Activated CD8-positive, alpha-beta memory T cell treated with anti-CD3 and anti-CD28 coated beads, Interleukin-2, amount 50 U/mL, for 48 hours (primary cell): Measurements from ENCODE around the gene MKI67.
"Not testable (repeated sequence)": the region's sequence is repeated elsewhere in the genome, so short reads cannot be mapped to it uniquely, and the experiment has no call there.

ENCODE experiments used
- DNase-seq: peaks from one replicate; pipeline ENCODE4 v3.0.0-alpha.2; 2020

MKI67 gene

DNA sequence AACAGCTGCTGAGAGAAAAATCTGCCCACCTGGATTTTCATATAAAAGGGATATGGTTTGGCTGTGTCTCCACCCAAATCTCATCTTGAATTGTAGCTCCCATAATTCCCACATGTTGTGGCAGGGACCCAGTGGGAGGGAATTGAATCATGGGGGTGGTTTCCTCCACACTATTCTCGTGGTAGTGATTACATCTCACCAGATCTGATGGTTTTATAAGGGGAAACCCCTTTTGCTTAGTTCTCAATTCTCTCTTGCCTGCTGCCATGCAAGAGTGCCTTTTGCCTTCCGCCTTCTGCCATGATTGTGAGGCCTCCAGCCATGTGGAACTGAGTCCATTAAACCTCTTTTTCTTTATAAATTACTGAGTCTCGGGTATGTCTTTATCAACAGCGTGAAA, 20.8 kb upstream of the MKI67 start:
- DNase-seq: no peak

GRCh38 chr10:128144547-128144946, 18.3 kb upstream of the MKI67 start:
- DNase-seq: peak; percentile 29

GRCh38 chr10:128143531-128143930, 17.3 kb upstream of the MKI67 start:
- no peak for DNase-seq

DNA sequence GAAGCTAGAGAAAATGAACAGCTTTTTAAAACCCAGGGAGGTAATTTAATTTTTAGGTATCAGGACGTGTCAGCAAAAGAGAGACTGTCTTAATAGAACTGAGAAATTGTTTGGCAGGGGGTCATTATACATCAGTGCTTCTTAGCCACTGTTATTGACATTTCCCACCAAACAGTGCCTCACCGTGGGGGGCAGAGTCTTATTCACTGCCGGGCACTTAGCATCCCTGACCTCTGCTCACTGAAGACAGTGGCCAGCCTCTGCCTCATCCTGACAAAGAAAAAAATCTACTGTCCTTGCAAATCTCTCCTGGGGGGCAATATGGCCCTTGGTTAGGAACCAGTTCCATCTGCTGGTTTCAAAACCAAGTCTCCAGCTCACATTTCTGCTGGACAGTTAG, 14.2 kb upstream of the MKI67 start:
- DNase-seq: peak; percentile 20

- not testable (repeated sequence) for DNase-seq
These were observed 12.2 kb upstream of the MKI67 start for GRCh38 chr10:128138429-128138828.

DNA sequence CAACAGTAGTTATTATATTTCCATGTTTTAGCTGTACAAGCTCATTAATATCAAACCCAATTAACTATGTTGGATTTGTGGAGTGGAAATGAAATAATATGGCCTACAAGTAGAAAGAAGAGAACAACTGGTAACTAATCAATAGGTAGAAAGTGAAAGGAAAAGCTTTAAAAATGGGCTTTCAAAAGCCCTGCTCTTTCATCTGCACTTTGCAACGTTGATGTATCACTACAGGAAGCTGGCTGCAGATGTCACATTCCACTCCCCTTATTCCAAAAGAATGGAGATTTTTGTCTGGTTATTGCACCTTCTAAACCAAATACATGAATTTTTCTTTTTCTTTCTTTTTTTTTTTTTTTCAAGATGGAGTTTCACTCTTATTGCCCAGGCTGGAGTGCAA, 11.7 kb upstream of the MKI67 start:
- DNase-seq: no peak

- DNase-seq: no peak
These were observed 3.8 kb upstream of the MKI67 start for GRCh38 chr10:128130051-128130450.

- no peak for DNase-seq
These were observed 2.4 kb upstream of the MKI67 start for GRCh38 chr10:128128582-128128981.

DNA sequence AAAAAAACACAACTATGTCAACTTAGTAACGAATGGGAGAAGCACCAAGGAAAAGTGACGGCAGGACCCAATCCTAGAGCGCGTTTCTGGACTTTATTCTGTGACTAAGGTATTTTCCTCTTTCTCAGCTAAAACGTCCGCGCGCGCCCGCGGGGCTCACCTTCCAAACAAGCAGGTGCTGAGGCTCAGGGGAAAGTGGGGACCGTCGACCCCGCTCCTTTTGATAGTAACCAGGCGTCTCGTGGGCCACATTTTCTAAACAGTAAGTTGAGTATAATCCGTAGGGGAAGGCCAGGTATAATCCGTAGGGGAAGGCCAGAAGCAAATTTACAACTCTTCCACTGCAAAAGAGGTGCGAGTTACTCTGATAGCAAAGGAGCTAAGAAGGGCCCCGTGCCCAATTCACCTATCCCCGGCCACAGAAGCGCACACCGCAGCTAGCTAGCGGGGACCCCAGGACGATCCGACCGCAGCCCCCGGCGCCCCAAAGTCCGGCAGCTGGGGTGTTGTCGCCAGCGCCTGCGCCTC, 743 bp downstream of the MKI67 start:
- peak; percentile 66 for DNase-seq

GRCh38 chr10:128124813-128125403, 1.3 kb downstream of the MKI67 start:
- DNase-seq: no peak

DNA sequence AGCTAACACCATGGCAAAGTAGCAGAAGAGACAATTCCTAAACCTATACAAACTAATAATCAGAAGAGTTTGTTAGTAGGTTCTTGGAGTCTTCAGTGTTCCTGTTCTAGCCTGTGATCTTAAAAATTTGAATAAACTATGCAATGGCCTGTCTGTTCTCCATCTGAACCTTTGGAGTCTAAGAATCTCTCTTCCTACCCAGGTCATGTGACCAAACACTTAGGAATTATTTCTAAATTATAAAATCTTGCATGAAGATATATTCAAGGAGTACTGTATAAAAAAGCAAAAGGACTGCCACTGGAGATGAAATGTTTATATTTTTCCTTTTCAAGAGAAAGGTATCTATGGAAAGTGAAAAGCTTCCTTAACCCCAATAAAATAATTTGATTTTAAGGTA, 2.4 kb downstream of the MKI67 start:
- DNase-seq: no peak

DNA sequence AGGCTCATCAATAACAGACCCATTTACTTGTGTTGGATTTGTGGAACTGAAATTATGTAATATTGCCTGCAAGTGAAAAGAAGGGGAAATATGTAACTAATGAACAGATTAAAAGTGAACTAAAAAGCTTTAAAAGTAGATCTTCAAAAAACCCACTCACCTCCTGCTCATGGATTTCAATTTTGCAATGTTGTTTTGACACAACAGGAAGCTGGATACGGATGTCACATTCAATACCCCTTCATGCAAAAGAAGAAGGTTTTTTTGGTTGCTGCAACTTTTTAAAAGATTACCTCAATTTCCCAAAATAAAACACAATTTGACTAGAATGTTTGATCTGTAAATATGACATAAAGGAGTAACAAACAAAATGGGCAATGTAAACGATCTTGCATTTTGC, 3.3 kb downstream of the MKI67 start:
- no peak for DNase-seq

DNA sequence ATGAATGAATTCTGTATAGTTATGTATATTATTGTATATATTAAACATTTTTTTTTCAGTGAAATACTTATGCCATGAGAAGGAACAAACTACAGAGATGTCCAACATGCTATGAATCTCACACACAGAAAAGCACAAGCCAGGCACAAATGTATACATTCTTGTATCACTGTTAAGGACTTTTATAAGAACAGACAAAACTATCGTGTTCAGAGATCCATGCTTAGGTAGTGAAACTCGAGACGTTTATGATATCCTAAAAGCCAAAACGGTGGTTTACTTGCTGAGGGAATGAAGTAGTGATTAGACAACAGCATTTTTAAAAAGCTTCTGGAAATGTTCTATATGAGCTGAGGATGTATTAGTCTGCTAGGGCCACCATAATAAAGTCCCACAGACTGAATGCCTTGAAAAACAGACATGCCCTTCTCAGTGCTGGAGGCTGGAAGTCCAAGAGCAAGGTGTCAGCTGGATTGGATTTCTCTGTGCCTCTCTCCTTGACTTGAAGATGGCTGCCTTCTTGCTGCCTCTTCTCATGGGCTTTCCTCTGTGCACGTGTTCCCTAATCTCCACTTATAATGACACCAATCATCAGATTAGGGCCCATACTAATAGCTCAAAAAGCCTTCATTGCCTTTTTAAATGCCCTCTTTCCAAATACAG, 4.3 kb downstream of the MKI67 start:
- DNase-seq: no peak

- DNase-seq: no peak
These were observed 9.2 kb downstream of the MKI67 start for GRCh38 chr10:128116851-128117615.

DNA sequence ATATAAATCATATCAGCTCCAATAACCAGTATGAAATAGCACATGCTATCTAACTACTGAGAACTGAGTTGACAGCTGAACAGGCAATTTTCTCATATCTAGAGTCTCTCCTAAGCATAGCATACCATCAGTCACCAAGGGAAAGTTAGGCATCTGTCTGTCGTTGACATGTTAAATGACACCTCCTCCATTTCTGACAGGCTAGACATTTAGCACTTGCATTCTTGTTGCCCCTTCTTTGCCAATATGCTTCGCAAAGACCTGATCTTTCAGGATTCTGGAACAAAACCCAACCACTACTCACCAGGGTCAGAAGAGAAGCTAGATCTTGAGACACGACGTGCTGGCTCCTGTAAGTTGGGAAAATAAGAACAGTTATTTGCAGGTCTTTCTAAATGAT, 10.0 kb downstream of the MKI67 start:
- no peak for DNase-seq

GRCh38 chr10:128115356-128115755, 10.9 kb downstream of the MKI67 start:
- no peak for DNase-seq

- DNase-seq: no peak
These were observed 11.3 kb downstream of the MKI67 start for GRCh38 chr10:128114901-128115300.

DNA sequence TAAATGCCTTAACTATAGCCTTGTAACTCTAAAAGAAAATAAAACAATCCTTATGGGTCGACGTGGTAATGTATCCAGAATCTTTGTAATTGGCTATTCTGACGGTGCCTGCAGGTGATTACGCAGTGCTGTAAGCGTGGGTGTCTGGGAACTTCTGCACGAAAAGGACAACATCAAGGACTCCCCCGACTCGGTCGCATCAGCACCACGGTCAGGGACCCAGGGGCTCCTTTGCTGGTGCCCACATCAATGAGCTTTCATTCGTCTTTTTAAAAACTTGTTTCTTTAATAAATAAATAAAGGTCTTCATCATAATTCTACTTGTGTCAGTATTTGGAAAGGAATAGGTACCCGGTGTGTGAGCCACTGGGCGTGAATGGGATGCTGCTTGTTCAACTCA, 13.2 kb downstream of the MKI67 start:
- peak; percentile 26 for DNase-seq

GRCh38 chr10:128111696-128112095, 14.5 kb downstream of the MKI67 start:
- no peak for DNase-seq

GRCh38 chr10:128110339-128110738, 15.9 kb downstream of the MKI67 start:
- DNase-seq: no peak

DNA sequence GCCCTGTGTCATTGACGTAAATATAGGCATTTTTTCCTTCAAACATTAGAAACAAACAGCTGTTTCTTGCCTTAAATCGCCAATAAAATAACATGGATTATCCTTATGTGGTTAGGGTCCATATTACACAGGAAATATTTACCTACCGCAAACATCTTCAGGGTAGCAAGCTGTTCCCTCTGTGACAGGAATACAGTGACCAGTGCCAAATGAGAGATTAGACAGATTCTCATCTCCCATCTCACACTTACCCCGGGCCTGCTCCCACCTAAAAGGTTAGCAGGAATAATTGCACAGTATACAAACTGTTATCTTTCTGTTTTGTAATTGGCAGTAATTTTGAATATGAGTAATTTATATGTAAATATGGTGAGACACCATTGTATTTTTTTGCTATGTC, 16.5 kb downstream of the MKI67 start:
- DNase-seq: no peak

DNA sequence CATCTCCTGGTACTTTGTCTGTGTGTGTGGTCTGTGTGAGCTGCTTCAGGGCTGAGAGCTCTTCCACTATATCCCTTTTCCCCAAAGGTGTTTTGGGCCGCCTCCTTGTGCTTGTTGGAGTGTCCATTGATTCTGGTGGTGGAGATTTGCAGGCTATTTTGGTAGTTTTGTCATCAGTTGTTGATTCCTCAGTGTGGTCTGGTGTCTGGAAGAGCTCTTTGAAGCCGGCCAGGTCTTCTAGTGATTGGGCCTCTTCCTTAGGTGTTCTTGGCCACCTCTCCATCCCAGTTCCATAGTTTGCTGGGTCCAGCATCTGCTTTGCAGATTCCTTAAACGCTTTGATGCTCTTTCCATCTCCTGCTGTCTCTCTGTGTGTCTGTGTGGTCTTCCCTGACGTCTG, 20.8 kb downstream of the MKI67 start:
- DNase-seq: no peak

DNA sequence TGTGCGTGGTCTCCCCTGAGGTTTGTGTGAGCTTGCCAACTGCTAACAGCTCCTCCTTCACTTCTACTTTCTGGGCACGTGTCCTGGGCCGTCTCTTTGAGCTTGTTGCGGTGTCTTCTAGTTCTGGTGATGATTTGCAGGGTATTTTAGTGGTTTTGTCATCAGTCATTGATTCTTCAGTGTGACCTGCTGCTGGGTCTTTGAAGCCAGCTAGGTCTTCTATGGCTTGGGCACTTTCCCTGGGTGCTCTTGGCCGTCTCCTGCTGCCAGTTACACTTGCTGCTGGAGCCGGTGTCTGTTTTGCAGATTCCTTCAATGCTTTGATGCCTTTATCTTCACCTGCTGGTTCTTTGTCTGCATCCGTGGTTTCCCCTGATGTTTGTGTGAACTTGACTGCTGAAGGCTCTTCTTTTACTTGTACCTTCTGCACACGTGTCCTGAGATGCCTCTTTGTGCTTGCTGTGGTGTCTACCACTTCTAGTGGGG, 23.0 kb downstream of the MKI67 start:
- DNase-seq: peak; percentile 55
